Glutamatergic neuron (in vitro differentiated cells): ENCODE measurements around the gene FSIP1. TPM values are rescaled to one million over a fixed set of nuclear protein-coding genes. Genes with fewer than 3 reads are reported as not detected.

ENCODE experiments used
- DNase-seq: peaks from one replicate; pipeline ENCODE4 v3.0.0; 2022
- H3K27ac Mint-ChIP-seq: one replicate; pipeline ENCODE4 v1.8.0; 2020; ENCODE audit warnings: mild to moderate bottlenecking, mixed read lengths, inconsistent platforms; ENCODE audit not compliant: unreplicated experiment
- H3K27me3 Mint-ChIP-seq: one replicate; pipeline ENCODE4 v1.8.0; 2020; ENCODE audit warnings: mild to moderate bottlenecking, moderate library complexity, mixed read lengths, inconsistent platforms; ENCODE audit not compliant: unreplicated experiment
- H3K36me3 Mint-ChIP-seq: one replicate; pipeline ENCODE4 v1.8.0; 2020; ENCODE audit warnings: mild to moderate bottlenecking, mixed read lengths, inconsistent platforms; ENCODE audit not compliant: unreplicated experiment
- H3K4me1 Mint-ChIP-seq: one replicate; pipeline ENCODE4 v1.8.0; 2020; ENCODE audit warnings: mild to moderate bottlenecking, low read depth, mixed read lengths, inconsistent platforms; ENCODE audit not compliant: unreplicated experiment
- H3K4me3 Mint-ChIP-seq: one replicate; pipeline ENCODE4 v1.8.0; 2020; ENCODE audit warnings: mild to moderate bottlenecking, mixed read lengths, inconsistent platforms; ENCODE audit not compliant: unreplicated experiment
- H3K9me3 Mint-ChIP-seq: one replicate; pipeline ENCODE4 v1.8.0; 2020; ENCODE audit warnings: mild to moderate bottlenecking, moderate library complexity, mixed read lengths, inconsistent platforms; ENCODE audit not compliant: unreplicated experiment
- total RNA-seq: library from RNA; stranded (reverse); fragmentation: NEBNext Ultra II Directional; extraction: Animal tissue kit (Norgen Biotek cat#: 25700); gene quantifications from one replicate; pipeline ENCODE4 v1.2.1, GENCODE V29; 2021; ENCODE audit not compliant: unreplicated experiment
- TF ChIP-seq, protein P1 (sequence below): fragments of 200-600 bp; sonication (generic); IDR thresholded peaks from one replicate; pipeline ENCODE4 v1.5.0; 2021; ENCODE audit not compliant: partially characterized antibody, unreplicated experiment

FSIP1 gene
- total RNA-seq, 1 donor from 2014 or later = 1.5 TPM

DNA sequence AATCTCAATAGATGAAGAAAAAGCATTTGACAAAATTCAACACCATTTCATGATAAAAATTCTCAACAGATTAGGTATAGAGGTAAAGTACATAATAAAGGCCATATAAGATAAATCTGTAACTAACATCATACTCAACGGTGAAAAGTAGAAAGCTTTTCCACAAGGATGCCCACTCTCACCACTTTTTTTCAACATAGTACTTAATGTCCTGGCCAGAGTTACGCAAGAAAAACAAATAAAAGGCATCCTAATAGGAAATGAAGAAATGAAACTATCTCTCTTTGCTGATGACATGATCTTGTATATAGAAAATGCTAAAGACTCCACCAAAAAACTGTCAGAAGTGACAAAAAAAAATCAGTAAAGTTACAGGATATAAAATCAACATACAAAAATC lies 168.8 kb downstream of the FSIP1 start:
- H3K4me3 Mint-ChIP-seq = no peak overlapping the region
- H3K9me3 Mint-ChIP-seq = peaks cover 2% of the 10 kb centered on the region
- TF ChIP-seq, protein P1, sequence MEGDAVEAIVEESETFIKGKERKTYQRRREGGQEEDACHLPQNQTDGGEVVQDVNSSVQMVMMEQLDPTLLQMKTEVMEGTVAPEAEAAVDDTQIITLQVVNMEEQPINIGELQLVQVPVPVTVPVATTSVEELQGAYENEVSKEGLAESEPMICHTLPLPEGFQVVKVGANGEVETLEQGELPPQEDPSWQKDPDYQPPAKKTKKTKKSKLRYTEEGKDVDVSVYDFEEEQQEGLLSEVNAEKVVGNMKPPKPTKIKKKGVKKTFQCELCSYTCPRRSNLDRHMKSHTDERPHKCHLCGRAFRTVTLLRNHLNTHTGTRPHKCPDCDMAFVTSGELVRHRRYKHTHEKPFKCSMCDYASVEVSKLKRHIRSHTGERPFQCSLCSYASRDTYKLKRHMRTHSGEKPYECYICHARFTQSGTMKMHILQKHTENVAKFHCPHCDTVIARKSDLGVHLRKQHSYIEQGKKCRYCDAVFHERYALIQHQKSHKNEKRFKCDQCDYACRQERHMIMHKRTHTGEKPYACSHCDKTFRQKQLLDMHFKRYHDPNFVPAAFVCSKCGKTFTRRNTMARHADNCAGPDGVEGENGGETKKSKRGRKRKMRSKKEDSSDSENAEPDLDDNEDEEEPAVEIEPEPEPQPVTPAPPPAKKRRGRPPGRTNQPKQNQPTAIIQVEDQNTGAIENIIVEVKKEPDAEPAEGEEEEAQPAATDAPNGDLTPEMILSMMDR = no peak
- no peak overlapping the region for H3K27ac Mint-ChIP-seq
- H3K4me1 Mint-ChIP-seq = no peaks in the 10 kb centered on the region
- DNase-seq = no peak
- no peaks in the 10 kb centered on the region for H3K27me3 Mint-ChIP-seq
- H3K36me3 Mint-ChIP-seq = no peaks in the 10 kb centered on the region

DNA sequence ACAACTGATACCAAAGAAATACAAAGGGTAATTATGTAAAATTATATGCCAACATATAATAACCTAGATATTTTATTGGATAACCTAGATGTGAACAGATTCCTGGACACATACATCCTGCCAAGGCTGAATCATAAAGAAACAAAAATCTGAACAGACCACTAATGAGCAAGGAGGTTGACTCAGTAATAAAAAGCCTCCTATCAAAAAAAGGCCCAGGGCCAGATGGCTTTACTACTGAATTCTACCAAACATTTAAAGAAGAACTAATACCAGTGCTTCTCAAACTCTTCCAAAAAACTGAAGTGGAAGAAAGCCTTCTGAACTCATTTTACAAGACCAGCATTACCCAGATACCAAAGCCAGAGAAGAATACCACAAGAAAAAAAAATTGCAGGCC lies 169.4 kb downstream of the FSIP1 start:
- no peaks in the 10 kb centered on the region for H3K36me3 Mint-ChIP-seq
- peaks cover 2% of the 10 kb centered on the region for H3K9me3 Mint-ChIP-seq
- H3K27me3 Mint-ChIP-seq = no peaks in the 10 kb centered on the region
- TF ChIP-seq, protein P1 = no peak
- DNase-seq = no peak
- no peak overlapping the region for H3K27ac Mint-ChIP-seq
- H3K4me3 Mint-ChIP-seq = no peak overlapping the region
- no peaks in the 10 kb centered on the region for H3K4me1 Mint-ChIP-seq

DNA sequence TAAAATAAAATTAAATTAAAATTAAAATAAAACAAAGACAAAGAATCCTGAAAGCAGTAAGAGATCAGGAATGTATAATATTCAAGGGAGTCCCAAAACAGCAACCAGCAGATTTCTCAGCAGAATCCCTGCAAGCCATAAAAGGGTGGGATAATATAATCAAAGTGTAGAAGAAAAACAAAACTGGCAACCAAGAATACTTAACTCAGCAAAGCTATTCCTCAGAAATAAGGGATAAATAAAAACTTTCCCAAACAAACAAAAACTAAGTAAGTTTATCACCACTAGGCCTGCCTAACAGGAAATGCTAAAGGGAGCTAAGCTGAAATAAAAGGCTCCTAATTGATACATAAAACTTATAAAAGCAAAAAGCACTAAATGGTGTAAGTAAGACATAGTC lies 172.0 kb downstream of the FSIP1 start:
- no peaks in the 10 kb centered on the region for H3K36me3 Mint-ChIP-seq
- no peak overlapping the region for H3K4me3 Mint-ChIP-seq

DNA sequence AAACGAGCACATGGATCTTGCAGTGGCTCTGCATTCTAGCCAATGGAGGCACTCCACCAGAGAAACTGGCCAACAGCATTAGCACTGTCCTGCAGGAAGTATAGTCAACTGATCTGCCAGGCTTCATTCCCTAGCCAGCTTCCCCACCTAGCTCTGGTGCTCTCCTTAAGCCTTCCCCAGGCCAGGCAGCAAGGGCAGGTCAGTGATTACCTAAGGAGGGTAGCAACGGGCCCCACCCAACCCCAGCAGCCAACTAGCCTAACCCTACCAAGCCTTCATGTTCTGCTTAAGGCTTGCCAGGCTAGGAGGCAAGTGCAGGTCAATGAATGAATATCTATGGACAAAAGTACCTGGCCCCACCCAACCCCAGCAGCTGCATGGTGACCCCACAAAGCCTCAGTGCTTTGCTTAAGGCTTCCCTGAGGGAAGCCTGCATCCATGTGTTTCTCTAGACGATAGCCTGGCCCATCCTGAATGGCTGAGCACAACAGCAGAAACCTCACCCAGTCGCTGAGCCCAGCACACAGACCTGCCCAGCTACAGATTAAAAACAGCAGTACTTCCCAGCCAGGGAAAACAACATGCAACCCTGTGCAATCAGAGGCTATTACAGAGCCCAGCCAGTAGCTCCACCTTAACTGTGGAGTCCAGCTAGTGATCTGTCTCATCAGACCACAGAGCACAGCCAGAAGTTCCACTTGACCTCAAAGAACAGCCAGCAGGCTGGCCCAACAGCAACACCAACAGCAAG lies 173.3 kb downstream of the FSIP1 start:
- no peak overlapping the region for H3K27ac Mint-ChIP-seq
- H3K4me3 Mint-ChIP-seq = no peak overlapping the region
- H3K27me3 Mint-ChIP-seq = no peaks in the 10 kb centered on the region
- TF ChIP-seq, protein P1 = no peak
- no peaks in the 10 kb centered on the region for H3K4me1 Mint-ChIP-seq
- no peak for DNase-seq
- peaks cover 2% of the 10 kb centered on the region for H3K9me3 Mint-ChIP-seq
- no peaks in the 10 kb centered on the region for H3K36me3 Mint-ChIP-seq

More for the DNA sequence above, 172.0 kb downstream of the FSIP1 start:
- Mint-ChIP-seq H3K27me3 (no peaks in the 10 kb centered on the region), H3K4me1 (no peaks in the 10 kb centered on the region), H3K9me3 (peaks cover 2% of the 10 kb centered on the region), H3K27ac (no peak overlapping the region)
- TF ChIP-seq, protein P1 = no peak
- no peak for DNase-seq
